ENCODE results near the gene MYOCOS.
"Not testable (repeated sequence)": the region's sequence is repeated elsewhere in the genome, so short reads cannot be mapped to it uniquely, and the experiment has no call there.

Gene MYOCOS

GRCh38 chr1:171641076-171641864 is 19.2 kb downstream of the MYOCOS start:
- peaks cover 2% of the 10 kb centered on the region for H3K27me3 Mint-ChIP-seq
- H3K27ac Mint-ChIP-seq = no peak overlapping the region
- no peaks in the 10 kb centered on the region for H3K36me3 Mint-ChIP-seq (ENCODE audit: low read depth)
- H3K4me3 Mint-ChIP-seq = no peak overlapping the region
- DNase-seq = no peak
- H3K4me1 Mint-ChIP-seq (ENCODE audit: low read depth) = peaks cover 8% of the 10 kb centered on the region
- H3K9me3 Mint-ChIP-seq = no peaks in the 10 kb centered on the region

GRCh38 chr1:171642197-171642596 is 20.2 kb downstream of the MYOCOS start:
- DNase-seq = no peak
- Mint-ChIP-seq H3K9me3 (no peaks in the 10 kb centered on the region), H3K4me1 (ENCODE audit: low read depth) (peaks cover 8% of the 10 kb centered on the region), H3K36me3 (ENCODE audit: low read depth) (no peaks in the 10 kb centered on the region), H3K4me3 (no peak overlapping the region), H3K27me3 (peaks cover 2% of the 10 kb centered on the region), H3K27ac (no peak overlapping the region)

GRCh38 chr1:171643156-171643555 is 21.1 kb downstream of the MYOCOS start:
- no peak overlapping the region for H3K4me3 Mint-ChIP-seq
- no peak overlapping the region for H3K27ac Mint-ChIP-seq
- H3K4me1 Mint-ChIP-seq (ENCODE audit: low read depth) = peaks cover 8% of the 10 kb centered on the region
- no peaks in the 10 kb centered on the region for H3K36me3 Mint-ChIP-seq (ENCODE audit: low read depth)
- no peak for DNase-seq
- H3K9me3 Mint-ChIP-seq = no peaks in the 10 kb centered on the region
- no peaks in the 10 kb centered on the region for H3K27me3 Mint-ChIP-seq

- H3K27me3 Mint-ChIP-seq = no peaks in the 10 kb centered on the region
- H3K4me3 Mint-ChIP-seq = no peak overlapping the region
- H3K9me3 Mint-ChIP-seq = no peaks in the 10 kb centered on the region
- no peak overlapping the region for H3K27ac Mint-ChIP-seq
- H3K36me3 Mint-ChIP-seq (ENCODE audit: low read depth) = no peaks in the 10 kb centered on the region
- DNase-seq = peak; percentile 68
- peaks cover 8% of the 10 kb centered on the region for H3K4me1 Mint-ChIP-seq (ENCODE audit: low read depth)
Measured at GRCh38 chr1:171644805-171645483, 22.9 kb downstream of the MYOCOS start.

GRCh38 chr1:171645553-171646248 is 23.7 kb downstream of the MYOCOS start:
- Mint-ChIP-seq H3K27me3 (no peaks in the 10 kb centered on the region), H3K36me3 (ENCODE audit: low read depth) (no peaks in the 10 kb centered on the region), H3K4me3 (no peak overlapping the region), H3K9me3 (no peaks in the 10 kb centered on the region), H3K27ac (no peak overlapping the region), H3K4me1 (ENCODE audit: low read depth) (peaks cover 8% of the 10 kb centered on the region)
- no peak for DNase-seq

GRCh38 chr1:171646249-171646560 is 24.2 kb downstream of the MYOCOS start:
- no peak for DNase-seq
- no peak overlapping the region for H3K4me3 Mint-ChIP-seq

GRCh38 chr1:171652234-171652822 is 30.3 kb downstream of the MYOCOS start, which contains the start of gene MYOC:
TSS of gene MYOC (minus strand) at chr1:171652688. CDS start at chr1:171652611, 77 bp downstream.
- H3K9me3 Mint-ChIP-seq = no peaks in the 10 kb centered on the region
- H3K4me1 Mint-ChIP-seq (ENCODE audit: low read depth) = peaks cover 12% of the 10 kb centered on the region
- DNase-seq = no peak
- H3K4me3 Mint-ChIP-seq = no peak within 1 kb of the TSS
- no peak within 1 kb of the TSS for H3K27ac Mint-ChIP-seq
- peaks cover 28% of the 10 kb centered on the region for H3K27me3 Mint-ChIP-seq
- H3K36me3 Mint-ChIP-seq (ENCODE audit: low read depth) = no peaks in the 10 kb centered on the region

More at GRCh38 chr1:171646249-171646560, 24.2 kb downstream of the MYOCOS start:
- Mint-ChIP-seq H3K27me3 (no peaks in the 10 kb centered on the region), H3K36me3 (ENCODE audit: low read depth) (no peaks in the 10 kb centered on the region), H3K27ac (no peak overlapping the region), H3K9me3 (no peaks in the 10 kb centered on the region), H3K4me1 (ENCODE audit: low read depth) (peaks cover 8% of the 10 kb centered on the region)

GRCh38 chr1:171653796-171654195 is 31.8 kb downstream of the MYOCOS start:
- no peaks in the 10 kb centered on the region for H3K9me3 Mint-ChIP-seq
- H3K27me3 Mint-ChIP-seq = peaks cover 28% of the 10 kb centered on the region
- H3K27ac Mint-ChIP-seq = no peak overlapping the region
- no peak for DNase-seq
- no peak overlapping the region for H3K4me3 Mint-ChIP-seq
- H3K36me3 Mint-ChIP-seq (ENCODE audit: low read depth) = no peaks in the 10 kb centered on the region
- peaks cover 12% of the 10 kb centered on the region for H3K4me1 Mint-ChIP-seq (ENCODE audit: low read depth)

- DNase-seq = no peak
- H3K9me3 Mint-ChIP-seq = no peaks in the 10 kb centered on the region
- peaks cover 12% of the 10 kb centered on the region for H3K4me1 Mint-ChIP-seq (ENCODE audit: low read depth)
- peaks cover 28% of the 10 kb centered on the region for H3K27me3 Mint-ChIP-seq
- H3K4me3 Mint-ChIP-seq = no peak overlapping the region
- no peaks in the 10 kb centered on the region for H3K36me3 Mint-ChIP-seq (ENCODE audit: low read depth)
- no peak overlapping the region for H3K27ac Mint-ChIP-seq
Measured at GRCh38 chr1:171654201-171654941, 32.3 kb downstream of the MYOCOS start.

GRCh38 chr1:171654942-171655745 is 33.1 kb downstream of the MYOCOS start:
- H3K27me3 Mint-ChIP-seq = peaks cover 28% of the 10 kb centered on the region
- H3K27ac Mint-ChIP-seq = no peak overlapping the region
- peak; percentile 80 for DNase-seq
- H3K9me3 Mint-ChIP-seq = no peaks in the 10 kb centered on the region
- no peaks in the 10 kb centered on the region for H3K36me3 Mint-ChIP-seq (ENCODE audit: low read depth)
- H3K4me1 Mint-ChIP-seq (ENCODE audit: low read depth) = peaks cover 12% of the 10 kb centered on the region
- no peak overlapping the region for H3K4me3 Mint-ChIP-seq

GRCh38 chr1:171655746-171656116 is 33.7 kb downstream of the MYOCOS start:
- Mint-ChIP-seq H3K9me3 (no peaks in the 10 kb centered on the region), H3K27me3 (peaks cover 28% of the 10 kb centered on the region), H3K4me3 (no peak overlapping the region), H3K36me3 (ENCODE audit: low read depth) (no peaks in the 10 kb centered on the region), H3K27ac (no peak overlapping the region), H3K4me1 (ENCODE audit: low read depth) (peaks cover 12% of the 10 kb centered on the region)
- DNase-seq = no peak

- H3K27ac Mint-ChIP-seq; H3K36me3 Mint-ChIP-seq (ENCODE audit: low read depth); H3K4me3 Mint-ChIP-seq; H3K9me3 Mint-ChIP-seq; DNase-seq: not testable (repeated sequence)
- H3K4me1 Mint-ChIP-seq (ENCODE audit: low read depth) = peaks cover 12% of the 10 kb centered on the region
- H3K27me3 Mint-ChIP-seq = peaks cover 28% of the 10 kb centered on the region
Measured at GRCh38 chr1:171656206-171656605, 34.2 kb downstream of the MYOCOS start.

- H3K36me3 Mint-ChIP-seq (ENCODE audit: low read depth) = no peaks in the 10 kb centered on the region
- H3K27ac Mint-ChIP-seq = no peak overlapping the region
- no peaks in the 10 kb centered on the region for H3K27me3 Mint-ChIP-seq
- H3K4me1 Mint-ChIP-seq (ENCODE audit: low read depth) = no peaks in the 10 kb centered on the region
- no peak for DNase-seq
- H3K4me3 Mint-ChIP-seq = no peak overlapping the region
- no peaks in the 10 kb centered on the region for H3K9me3 Mint-ChIP-seq
Measured at GRCh38 chr1:171661076-171661650, 39.1 kb downstream of the MYOCOS start.

Data from activated T-cell treated with anti-CD3 and anti-CD28 coated beads, Interleukin-2, amount 50 U/mL, for 24 hours (primary cell).